ENCODE measurements around the gene OPA1. TPM values are rescaled to one million over a fixed set of nuclear protein-coding genes. Genes with fewer than 3 reads are reported as not detected.

Gene OPA1
- total and polyA plus RNA-seq, 2 of the 13 experiments (the other 11 are each of a cell fraction or from before 2014, with no cell fraction given) = 26.7 to 78.5 TPM

DNA sequence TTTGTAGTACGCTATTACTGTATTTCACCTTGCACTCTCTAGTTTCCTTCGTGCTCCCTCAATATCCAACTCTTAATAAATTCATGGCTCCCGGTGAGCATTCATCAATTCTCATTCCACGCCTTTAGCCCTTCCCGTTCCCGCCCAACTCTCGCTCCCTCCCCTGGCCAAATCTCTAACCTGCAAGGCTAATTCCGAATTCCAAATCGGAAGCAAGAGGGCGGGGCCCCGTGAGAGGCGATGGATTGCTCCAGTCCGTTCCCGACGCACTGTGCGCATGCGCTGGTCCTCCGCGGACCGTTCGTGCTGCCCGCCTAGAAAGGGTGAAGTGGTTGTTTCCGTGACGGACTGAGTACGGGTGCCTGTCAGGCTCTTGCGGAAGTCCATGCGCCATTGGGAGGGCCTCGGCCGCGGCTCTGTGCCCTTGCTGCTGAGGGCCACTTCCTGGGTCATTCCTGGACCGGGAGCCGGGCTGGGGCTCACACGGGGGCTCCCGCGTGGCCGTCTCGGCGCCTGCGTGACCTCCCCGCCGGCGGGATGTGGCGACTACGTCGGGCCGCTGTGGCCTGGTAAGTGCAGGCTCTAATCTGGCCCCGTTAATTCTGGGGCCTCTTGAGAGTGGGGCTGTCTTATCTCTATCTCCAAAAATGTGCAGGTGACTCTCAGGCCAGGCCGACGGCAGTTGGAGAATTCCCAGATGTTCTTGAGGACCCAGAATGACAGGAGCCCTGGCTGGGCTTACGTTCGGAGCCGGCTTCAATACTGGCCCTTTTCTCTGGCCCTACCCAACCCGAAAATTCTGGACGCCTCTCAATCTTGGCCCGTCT is at the start of gene OPA1 (continued):
- TF ChIP-seq, protein P1, sequence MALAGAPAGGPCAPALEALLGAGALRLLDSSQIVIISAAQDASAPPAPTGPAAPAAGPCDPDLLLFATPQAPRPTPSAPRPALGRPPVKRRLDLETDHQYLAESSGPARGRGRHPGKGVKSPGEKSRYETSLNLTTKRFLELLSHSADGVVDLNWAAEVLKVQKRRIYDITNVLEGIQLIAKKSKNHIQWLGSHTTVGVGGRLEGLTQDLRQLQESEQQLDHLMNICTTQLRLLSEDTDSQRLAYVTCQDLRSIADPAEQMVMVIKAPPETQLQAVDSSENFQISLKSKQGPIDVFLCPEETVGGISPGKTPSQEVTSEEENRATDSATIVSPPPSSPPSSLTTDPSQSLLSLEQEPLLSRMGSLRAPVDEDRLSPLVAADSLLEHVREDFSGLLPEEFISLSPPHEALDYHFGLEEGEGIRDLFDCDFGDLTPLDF (CRISPR knock-in tag; IDR thresholded peaks at IDR 0.05) = peak; percentile 89
- TF ChIP-seq, protein P2, sequence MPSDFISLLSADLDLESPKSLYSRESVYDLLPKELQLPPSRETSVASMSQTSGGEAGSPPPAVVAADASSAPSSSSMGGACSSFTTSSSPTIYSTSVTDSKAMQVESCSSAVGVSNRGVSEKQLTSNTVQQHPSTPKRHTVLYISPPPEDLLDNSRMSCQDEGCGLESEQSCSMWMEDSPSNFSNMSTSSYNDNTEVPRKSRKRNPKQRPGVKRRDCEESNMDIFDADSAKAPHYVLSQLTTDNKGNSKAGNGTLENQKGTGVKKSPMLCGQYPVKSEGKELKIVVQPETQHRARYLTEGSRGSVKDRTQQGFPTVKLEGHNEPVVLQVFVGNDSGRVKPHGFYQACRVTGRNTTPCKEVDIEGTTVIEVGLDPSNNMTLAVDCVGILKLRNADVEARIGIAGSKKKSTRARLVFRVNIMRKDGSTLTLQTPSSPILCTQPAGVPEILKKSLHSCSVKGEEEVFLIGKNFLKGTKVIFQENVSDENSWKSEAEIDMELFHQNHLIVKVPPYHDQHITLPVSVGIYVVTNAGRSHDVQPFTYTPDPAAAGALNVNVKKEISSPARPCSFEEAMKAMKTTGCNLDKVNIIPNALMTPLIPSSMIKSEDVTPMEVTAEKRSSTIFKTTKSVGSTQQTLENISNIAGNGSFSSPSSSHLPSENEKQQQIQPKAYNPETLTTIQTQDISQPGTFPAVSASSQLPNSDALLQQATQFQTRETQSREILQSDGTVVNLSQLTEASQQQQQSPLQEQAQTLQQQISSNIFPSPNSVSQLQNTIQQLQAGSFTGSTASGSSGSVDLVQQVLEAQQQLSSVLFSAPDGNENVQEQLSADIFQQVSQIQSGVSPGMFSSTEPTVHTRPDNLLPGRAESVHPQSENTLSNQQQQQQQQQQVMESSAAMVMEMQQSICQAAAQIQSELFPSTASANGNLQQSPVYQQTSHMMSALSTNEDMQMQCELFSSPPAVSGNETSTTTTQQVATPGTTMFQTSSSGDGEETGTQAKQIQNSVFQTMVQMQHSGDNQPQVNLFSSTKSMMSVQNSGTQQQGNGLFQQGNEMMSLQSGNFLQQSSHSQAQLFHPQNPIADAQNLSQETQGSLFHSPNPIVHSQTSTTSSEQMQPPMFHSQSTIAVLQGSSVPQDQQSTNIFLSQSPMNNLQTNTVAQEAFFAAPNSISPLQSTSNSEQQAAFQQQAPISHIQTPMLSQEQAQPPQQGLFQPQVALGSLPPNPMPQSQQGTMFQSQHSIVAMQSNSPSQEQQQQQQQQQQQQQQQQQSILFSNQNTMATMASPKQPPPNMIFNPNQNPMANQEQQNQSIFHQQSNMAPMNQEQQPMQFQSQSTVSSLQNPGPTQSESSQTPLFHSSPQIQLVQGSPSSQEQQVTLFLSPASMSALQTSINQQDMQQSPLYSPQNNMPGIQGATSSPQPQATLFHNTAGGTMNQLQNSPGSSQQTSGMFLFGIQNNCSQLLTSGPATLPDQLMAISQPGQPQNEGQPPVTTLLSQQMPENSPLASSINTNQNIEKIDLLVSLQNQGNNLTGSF (CRISPR knock-in tag; IDR thresholded peaks at IDR 0.05) = no peak; the same call in 1 of the 2 replicates
- TF ChIP-seq, protein P3, sequence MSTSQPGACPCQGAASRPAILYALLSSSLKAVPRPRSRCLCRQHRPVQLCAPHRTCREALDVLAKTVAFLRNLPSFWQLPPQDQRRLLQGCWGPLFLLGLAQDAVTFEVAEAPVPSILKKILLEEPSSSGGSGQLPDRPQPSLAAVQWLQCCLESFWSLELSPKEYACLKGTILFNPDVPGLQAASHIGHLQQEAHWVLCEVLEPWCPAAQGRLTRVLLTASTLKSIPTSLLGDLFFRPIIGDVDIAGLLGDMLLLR (CRISPR knock-in tag; IDR thresholded peaks at IDR 0.05) = peak; percentile 84
- peak; percentile 25; the same call in 1 of the 2 replicates for TF ChIP-seq ZNF616 (CRISPR knock-in tag; IDR thresholded peaks at IDR 0.05; ENCODE audit: low read depth)
- TF ChIP-seq MED8 (CRISPR knock-in tag; IDR thresholded peaks at IDR 0.05; ENCODE audit: insufficient replicate concordance) = peak; percentile 78
- peak; percentile 85 for TF ChIP-seq CREM (IDR thresholded peaks at IDR 0.05)
- TF ChIP-seq CREM (CRISPR knock-in tag; IDR thresholded peaks at IDR 0.05) = no peak
- peak; percentile 68; the same call in 1 of the 2 replicates for TF ChIP-seq ZNF292 (CRISPR knock-in tag; IDR thresholded peaks at IDR 0.05; ENCODE audit: borderline replicate concordance, low read depth)
- no peak for TF ChIP-seq ZFAT (CRISPR knock-in tag; conservative IDR thresholded peaks at IDR 0.05)
- peak; percentile 75; the same call in 1 of the 2 replicates for TF ChIP-seq ZNF441 (CRISPR knock-in tag; IDR thresholded peaks at IDR 0.05; ENCODE audit: borderline replicate concordance)
- TF ChIP-seq, protein P4, sequence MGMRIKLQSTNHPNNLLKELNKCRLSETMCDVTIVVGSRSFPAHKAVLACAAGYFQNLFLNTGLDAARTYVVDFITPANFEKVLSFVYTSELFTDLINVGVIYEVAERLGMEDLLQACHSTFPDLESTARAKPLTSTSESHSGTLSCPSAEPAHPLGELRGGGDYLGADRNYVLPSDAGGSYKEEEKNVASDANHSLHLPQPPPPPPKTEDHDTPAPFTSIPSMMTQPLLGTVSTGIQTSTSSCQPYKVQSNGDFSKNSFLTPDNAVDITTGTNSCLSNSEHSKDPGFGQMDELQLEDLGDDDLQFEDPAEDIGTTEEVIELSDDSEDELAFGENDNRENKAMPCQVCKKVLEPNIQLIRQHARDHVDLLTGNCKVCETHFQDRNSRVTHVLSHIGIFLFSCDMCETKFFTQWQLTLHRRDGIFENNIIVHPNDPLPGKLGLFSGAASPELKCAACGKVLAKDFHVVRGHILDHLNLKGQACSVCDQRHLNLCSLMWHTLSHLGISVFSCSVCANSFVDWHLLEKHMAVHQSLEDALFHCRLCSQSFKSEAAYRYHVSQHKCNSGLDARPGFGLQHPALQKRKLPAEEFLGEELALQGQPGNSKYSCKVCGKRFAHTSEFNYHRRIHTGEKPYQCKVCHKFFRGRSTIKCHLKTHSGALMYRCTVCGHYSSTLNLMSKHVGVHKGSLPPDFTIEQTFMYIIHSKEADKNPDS (CRISPR knock-in tag; IDR thresholded peaks at IDR 0.05) = peak; percentile 32
- no peak for TF ChIP-seq STAG1 (CRISPR knock-in tag; IDR thresholded peaks at IDR 0.05)
- peak; percentile 84 for TF ChIP-seq ZNF652 (CRISPR knock-in tag; IDR thresholded peaks at IDR 0.05; ENCODE audit: borderline replicate concordance, low read depth)
- TF ChIP-seq, protein P5, sequence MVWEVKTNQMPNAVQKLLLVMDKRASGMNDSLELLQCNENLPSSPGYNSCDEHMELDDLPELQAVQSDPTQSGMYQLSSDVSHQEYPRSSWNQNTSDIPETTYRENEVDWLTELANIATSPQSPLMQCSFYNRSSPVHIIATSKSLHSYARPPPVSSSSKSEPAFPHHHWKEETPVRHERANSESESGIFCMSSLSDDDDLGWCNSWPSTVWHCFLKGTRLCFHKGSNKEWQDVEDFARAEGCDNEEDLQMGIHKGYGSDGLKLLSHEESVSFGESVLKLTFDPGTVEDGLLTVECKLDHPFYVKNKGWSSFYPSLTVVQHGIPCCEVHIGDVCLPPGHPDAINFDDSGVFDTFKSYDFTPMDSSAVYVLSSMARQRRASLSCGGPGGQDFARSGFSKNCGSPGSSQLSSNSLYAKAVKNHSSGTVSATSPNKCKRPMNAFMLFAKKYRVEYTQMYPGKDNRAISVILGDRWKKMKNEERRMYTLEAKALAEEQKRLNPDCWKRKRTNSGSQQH (CRISPR knock-in tag; IDR thresholded peaks at IDR 0.05; ENCODE audit: low read depth) = peak; percentile 87; the same call in 1 of the 2 replicates
- TF ChIP-seq BHLHE40 (IDR thresholded peaks at IDR 0.05; ENCODE audit: low read length) = peak; percentile 75
- TF ChIP-seq ZNF713 (CRISPR knock-in tag; IDR thresholded peaks at IDR 0.05) = no peak
- TF ChIP-seq KLF12 (CRISPR knock-in tag; IDR thresholded peaks at IDR 0.05; ENCODE audit: borderline replicate concordance) = peak; percentile 87; the same call in 1 of the 2 replicates
